Osteocyte (in vitro differentiated cells): ENCODE results near the gene ESYT3. TPM values are rescaled to one million over a fixed set of nuclear protein-coding genes. Genes with fewer than 3 reads are reported as not detected.

Source experiments
- DNase-seq: peaks from one replicate; pipeline ENCODE4 v3.0.0; 2021; ENCODE audit warnings: mixed read lengths; ENCODE audit not compliant: unreplicated experiment; ENCODE audit errors: extremely low spot score
- H3K27ac Mint-ChIP-seq: one replicate; pipeline ENCODE4 v1.8.0; 2021; ENCODE audit warnings: mild to moderate bottlenecking, mixed read lengths; ENCODE audit not compliant: unreplicated experiment
- H3K27me3 Mint-ChIP-seq: one replicate; pipeline ENCODE4 v1.8.0; 2021; ENCODE audit warnings: mixed read lengths; ENCODE audit not compliant: unreplicated experiment
- H3K36me3 Mint-ChIP-seq: one replicate; pipeline ENCODE4 v1.8.0; 2021; ENCODE audit warnings: mixed read lengths; ENCODE audit not compliant: unreplicated experiment
- H3K4me1 Mint-ChIP-seq: one replicate; pipeline ENCODE4 v1.8.0; 2021; ENCODE audit warnings: mixed read lengths; ENCODE audit not compliant: unreplicated experiment
- H3K4me3 Mint-ChIP-seq: one replicate; pipeline ENCODE4 v1.8.0; 2021; ENCODE audit warnings: mild to moderate bottlenecking, moderate library complexity, mixed read lengths; ENCODE audit not compliant: unreplicated experiment
- H3K9me3 Mint-ChIP-seq: one replicate; pipeline ENCODE4 v1.8.0; 2021; ENCODE audit warnings: mixed read lengths; ENCODE audit not compliant: unreplicated experiment
- CTCF ChIP-seq: fragments of 200-600 bp; sonication (generic); IDR thresholded peaks from 2 replicates; pipeline ENCODE4 v1.5.0; 2021; ENCODE audit warnings: antibody characterized with exemption, mild to moderate bottlenecking, moderate library complexity
- total RNA-seq: library from RNA; stranded (reverse); gene quantifications from 2 replicates; pipeline ENCODE4 v1.2.1, GENCODE V29; 2021

Gene ESYT3
- total RNA-seq, 1 donor from 2014 or later: 0.21 TPM

GRCh38 chr3:138468451-138468850, 34.0 kb downstream of the ESYT3 start:
- no peak overlapping the region for H3K4me3 Mint-ChIP-seq
- no peaks in the 10 kb centered on the region for H3K4me1 Mint-ChIP-seq
- H3K27me3 Mint-ChIP-seq: peaks cover 5% of the 10 kb centered on the region
- H3K27ac Mint-ChIP-seq: no peak overlapping the region
- no peak for TF ChIP-seq CTCF
- DNase-seq: no peak
- no peaks in the 10 kb centered on the region for H3K9me3 Mint-ChIP-seq
- no peaks in the 10 kb centered on the region for H3K36me3 Mint-ChIP-seq

- TF ChIP-seq CTCF: no peak
- no peak for DNase-seq
- Mint-ChIP-seq H3K9me3 (no peaks in the 10 kb centered on the region), H3K27me3 (peaks cover 3% of the 10 kb centered on the region), H3K4me1 (no peaks in the 10 kb centered on the region), H3K4me3 (no peak overlapping the region), H3K36me3 (no peaks in the 10 kb centered on the region), H3K27ac (no peak overlapping the region)
These were observed 34.5 kb downstream of the ESYT3 start for GRCh38 chr3:138468886-138469285.

GRCh38 chr3:138469874-138470273, 35.5 kb downstream of the ESYT3 start:
- Mint-ChIP-seq H3K27me3 (peaks cover 3% of the 10 kb centered on the region), H3K36me3 (no peaks in the 10 kb centered on the region), H3K27ac (no peak overlapping the region), H3K4me1 (no peaks in the 10 kb centered on the region), H3K4me3 (no peak overlapping the region), H3K9me3 (no peaks in the 10 kb centered on the region)
- TF ChIP-seq CTCF: no peak
- no peak for DNase-seq

GRCh38 chr3:138470687-138471086, 36.3 kb downstream of the ESYT3 start:
- Mint-ChIP-seq H3K36me3 (no peaks in the 10 kb centered on the region), H3K27me3 (peaks cover 3% of the 10 kb centered on the region), H3K27ac (no peak overlapping the region), H3K9me3 (no peaks in the 10 kb centered on the region), H3K4me1 (no peaks in the 10 kb centered on the region), H3K4me3 (no peak overlapping the region)
- no peak for DNase-seq
- no peak for TF ChIP-seq CTCF

- Mint-ChIP-seq H3K27ac (no peak overlapping the region), H3K27me3 (peaks cover 3% of the 10 kb centered on the region), H3K4me3 (no peak overlapping the region), H3K9me3 (no peaks in the 10 kb centered on the region), H3K4me1 (no peaks in the 10 kb centered on the region), H3K36me3 (no peaks in the 10 kb centered on the region)
- no peak for DNase-seq
- no peak for TF ChIP-seq CTCF
These were observed 37.1 kb downstream of the ESYT3 start for GRCh38 chr3:138471481-138471880.
